GM23338 (cell line): ENCODE data around the gene GPC6.

Experiments used
- CTCF ChIP-seq, 2 experiments: fragments of 200-600 bp in 1 of 2; sonication (generic) in 1 of 2; conservative IDR thresholded peaks; 2 replicates each; pipeline versions ENCODE4 v1.5.1 to v1.6.1; 2016 to 2017; ENCODE audit warnings: antibody characterized with exemption in 2 of 2, low read depth in 2 of 2, mild to moderate bottlenecking in 2 of 2, moderate library complexity in 1 of 2
- EZH2 ChIP-seq: fragments of 200-600 bp; sonication (generic); IDR thresholded peaks from one replicate; pipeline ENCODE4 v1.8.0; 2017; ENCODE audit warnings: antibody characterized with exemption, mild to moderate bottlenecking, low read depth; ENCODE audit not compliant: unreplicated experiment
- EZH2phosphoT487 ChIP-seq: fragments of 200-600 bp; sonication (generic); IDR thresholded peaks from one replicate; pipeline ENCODE4 v1.8.1; 2018; ENCODE audit warnings: antibody characterized with exemption; ENCODE audit not compliant: unreplicated experiment
- POLR2AphosphoS5 ChIP-seq: IDR thresholded peaks from 2 replicates; pipeline ENCODE4 v1.6.1; 2016; ENCODE audit warnings: antibody characterized with exemption, low read depth
- ZNF331 ChIP-seq: fragments of 250-450 bp; sonication (Bioruptor Pico); IDR thresholded peaks from 2 replicates; pipeline ENCODE4 v1.5.0; 2020; ENCODE audit warnings: low read depth, mild to moderate bottlenecking, moderate library complexity
- TF ChIP-seq, protein P1 (sequence below): IDR thresholded peaks from one replicate; pipeline ENCODE4 v1.6.1; 2018; ENCODE audit warnings: antibody characterized with exemption; ENCODE audit not compliant: unreplicated experiment

- TF ChIP-seq CTCF (conservative IDR thresholded peaks at IDR 0.05; ENCODE audit: low read depth in 2 of 2) (no peak), EZH2 (no peak), ZNF331 (CRISPR knock-in tag) (no peak), POLR2AphosphoS5 (no peak), EZH2phosphoT487 (no peak)
- TF ChIP-seq, protein P1, sequence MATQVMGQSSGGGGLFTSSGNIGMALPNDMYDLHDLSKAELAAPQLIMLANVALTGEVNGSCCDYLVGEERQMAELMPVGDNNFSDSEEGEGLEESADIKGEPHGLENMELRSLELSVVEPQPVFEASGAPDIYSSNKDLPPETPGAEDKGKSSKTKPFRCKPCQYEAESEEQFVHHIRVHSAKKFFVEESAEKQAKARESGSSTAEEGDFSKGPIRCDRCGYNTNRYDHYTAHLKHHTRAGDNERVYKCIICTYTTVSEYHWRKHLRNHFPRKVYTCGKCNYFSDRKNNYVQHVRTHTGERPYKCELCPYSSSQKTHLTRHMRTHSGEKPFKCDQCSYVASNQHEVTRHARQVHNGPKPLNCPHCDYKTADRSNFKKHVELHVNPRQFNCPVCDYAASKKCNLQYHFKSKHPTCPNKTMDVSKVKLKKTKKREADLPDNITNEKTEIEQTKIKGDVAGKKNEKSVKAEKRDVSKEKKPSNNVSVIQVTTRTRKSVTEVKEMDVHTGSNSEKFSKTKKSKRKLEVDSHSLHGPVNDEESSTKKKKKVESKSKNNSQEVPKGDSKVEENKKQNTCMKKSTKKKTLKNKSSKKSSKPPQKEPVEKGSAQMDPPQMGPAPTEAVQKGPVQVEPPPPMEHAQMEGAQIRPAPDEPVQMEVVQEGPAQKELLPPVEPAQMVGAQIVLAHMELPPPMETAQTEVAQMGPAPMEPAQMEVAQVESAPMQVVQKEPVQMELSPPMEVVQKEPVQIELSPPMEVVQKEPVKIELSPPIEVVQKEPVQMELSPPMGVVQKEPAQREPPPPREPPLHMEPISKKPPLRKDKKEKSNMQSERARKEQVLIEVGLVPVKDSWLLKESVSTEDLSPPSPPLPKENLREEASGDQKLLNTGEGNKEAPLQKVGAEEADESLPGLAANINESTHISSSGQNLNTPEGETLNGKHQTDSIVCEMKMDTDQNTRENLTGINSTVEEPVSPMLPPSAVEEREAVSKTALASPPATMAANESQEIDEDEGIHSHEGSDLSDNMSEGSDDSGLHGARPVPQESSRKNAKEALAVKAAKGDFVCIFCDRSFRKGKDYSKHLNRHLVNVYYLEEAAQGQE: no peak
These were observed 935.7 kb downstream of the GPC6 start for GRCh38 chr13:94162289-94162688.
